NCI-H226 (cell line): ENCODE measurements around the gene PLXNA2.

Source experiments
- DNase-seq: peaks from one replicate; pipeline ENCODE4 v3.0.0-alpha.2; 2015

The PLXNA2 gene

GRCh38 chr1:208009706-208010444, 234.3 kb downstream of the PLXNA2 start:
- DNase-seq = no peak

GRCh38 chr1:208009303-208009702, 234.9 kb downstream of the PLXNA2 start:
- no peak for DNase-seq

GRCh38 chr1:208008534-208008933, 235.7 kb downstream of the PLXNA2 start:
- DNase-seq = no peak

GRCh38 chr1:208007938-208008342, 236.2 kb downstream of the PLXNA2 start:
- peak; percentile 58 for DNase-seq

- DNase-seq = no peak
Measured at GRCh38 chr1:208007319-208007937, 236.8 kb downstream of the PLXNA2 start.

- peak; percentile 15 for DNase-seq
Measured at GRCh38 chr1:208006258-208006920, 237.8 kb downstream of the PLXNA2 start.

GRCh38 chr1:208004851-208005250, 239.3 kb downstream of the PLXNA2 start:
- no peak for DNase-seq

- DNase-seq = no peak
Measured at GRCh38 chr1:208003241-208003640, 240.9 kb downstream of the PLXNA2 start.

GRCh38 chr1:208002672-208003071, 241.5 kb downstream of the PLXNA2 start:
- DNase-seq = no peak

GRCh38 chr1:208002078-208002477, 242.1 kb downstream of the PLXNA2 start:
- no peak for DNase-seq

- DNase-seq = no peak
Measured at GRCh38 chr1:208000504-208000903, 243.7 kb downstream of the PLXNA2 start.

GRCh38 chr1:207999972-208000371, 244.2 kb downstream of the PLXNA2 start:
- DNase-seq = no peak

- no peak for DNase-seq
Measured at GRCh38 chr1:207999274-207999915, 244.8 kb downstream of the PLXNA2 start.

- no peak for DNase-seq
Measured at GRCh38 chr1:207998691-207999090, 245.5 kb downstream of the PLXNA2 start.

GRCh38 chr1:207997486-207998268, 246.5 kb downstream of the PLXNA2 start:
- DNase-seq = peak; percentile 41

GRCh38 chr1:207996636-207997035, 247.5 kb downstream of the PLXNA2 start:
- no peak for DNase-seq

- DNase-seq = no peak
Measured at GRCh38 chr1:207995576-207995975, 248.6 kb downstream of the PLXNA2 start.

GRCh38 chr1:207993477-207994445, 250.4 kb downstream of the PLXNA2 start:
- no peak for DNase-seq

GRCh38 chr1:207992677-207993236, 251.4 kb downstream of the PLXNA2 start:
- no peak for DNase-seq

- no peak for DNase-seq
Measured at GRCh38 chr1:207991583-207992026, 252.6 kb downstream of the PLXNA2 start.
